B cell (primary cell): ENCODE results near the gene ABCF1. TPM values are rescaled to one million over a fixed set of nuclear protein-coding genes. Genes with fewer than 3 reads are reported as not detected.
"Not testable (repeated sequence)": the region's sequence is repeated elsewhere in the genome, so short reads cannot be mapped to it uniquely, and the experiment has no call there.

ENCODE experiments used
- ATAC-seq: fragments of 200-7000 bp; cut with Tn5 transposase; one replicate; pipeline ENCODE4 v1.10.0; 2021; ENCODE audit warnings: low read depth, mild to moderate bottlenecking, moderate number of reproducible peaks, moderate library complexity
- CTCF ChIA-PET: fragments of 350-600 bp; sonication (Branson Sonifier 250); formaldehyde crosslinking; loops from one replicate; lab custom pipeline; 2021; ENCODE audit warnings: antibody characterized with exemption, inconsistent platforms; lab: Charles Lee
- POLR2A ChIA-PET: fragments of 350-600 bp; sonication (Branson Sonifier 250); formaldehyde crosslinking; loops from one replicate; lab custom pipeline; 2021; ENCODE audit warnings: antibody characterized with exemption; lab: Charles Lee
- DNase-seq: peaks from one replicate; pipeline ENCODE4 v3.0.0; 2013
- H2AFZ ChIP-seq: 2 replicates; pipeline ENCODE4 v1.6.1; 2012; ENCODE audit warnings: mild to moderate bottlenecking, low read depth, low read length; ENCODE audit not compliant: insufficient read depth, poor library complexity, severe bottlenecking
- H3K27ac ChIP-seq, 2 donors: 1 replicate in 1 of 2; 2 replicates in 1 of 2; pipeline ENCODE4 v1.5.1; 2012 to 2013; ENCODE audit warnings: low read length in 2 of 2, mild to moderate bottlenecking in 2 of 2, moderate library complexity in 1 of 2
- H3K27me3 ChIP-seq, 4 experiments: fragments of 200-600 bp in 1 of 4; sonication (generic) in 1 of 4; replicated peaks in 1 of 4; 1 replicate in 2 of 4; 2 replicates in 2 of 4; pipeline versions ENCODE4 v1.6.1 to v1.7.0; 2013 to 2016; ENCODE audit warnings: low read length in 3 of 4, mild to moderate bottlenecking in 2 of 4, mixed read lengths in 1 of 4, moderate library complexity in 1 of 4; ENCODE audit not compliant: insufficient read depth in 4 of 4, control insufficient read depth in 3 of 4; ENCODE audit errors: control extremely low read depth in 1 of 4
- H3K36me3 ChIP-seq, 2 experiments: replicated peaks in 1 of 2; 1 replicate in 1 of 2; 2 replicates in 1 of 2; pipeline versions ENCODE4 v1.6.1 to v1.7.1; 2013; ENCODE audit warnings: low read length in 1 of 2; ENCODE audit not compliant: insufficient read depth in 2 of 2, control insufficient read depth in 1 of 2; ENCODE audit errors: control extremely low read depth in 1 of 2, extremely low read depth in 1 of 2
- H3K4me1 ChIP-seq, 2 donors: fragments of 200-600 bp in 1 of 2; sonication (generic) in 1 of 2; 1 replicate in 1 of 2; 2 replicates in 1 of 2; pipeline versions ENCODE4 v1.5.1 to v1.6.1; 2013 to 2017; ENCODE audit warnings: low read length in 2 of 2; ENCODE audit not compliant: control insufficient read depth in 2 of 2, insufficient read depth in 2 of 2
- H3K4me2 ChIP-seq: replicated peaks from 2 replicates; pipeline ENCODE3; 2012; ENCODE audit warnings: mild to moderate bottlenecking, low read depth, low read length; ENCODE audit not compliant: poor library complexity, severe bottlenecking
- H3K4me3 ChIP-seq, 5 experiments: fragments of 200-600 bp in 1 of 5; sonication (generic) in 1 of 5; 1 replicate in 3 of 5; 2 replicates in 2 of 5; pipeline versions ENCODE4 v1.5.1 to v1.7.0; 2011 to 2016; ENCODE audit warnings: low read length in 4 of 5, mild to moderate bottlenecking in 4 of 5, low read depth in 2 of 5, control low read depth in 1 of 5, moderate library complexity in 1 of 5; ENCODE audit not compliant: insufficient read depth in 1 of 5; ENCODE audit errors: control extremely low read depth in 1 of 5, extremely low read depth in 1 of 5
- H3K79me2 ChIP-seq: fragments of 200-600 bp; sonication (generic); one replicate; pipeline ENCODE4 v1.6.0; 2016; ENCODE audit warnings: low read length; ENCODE audit not compliant: control insufficient read depth, insufficient read depth
- H3K9ac ChIP-seq: fragments of 200-600 bp; sonication (generic); 2 replicates; pipeline ENCODE4 v1.6.1; 2017; ENCODE audit warnings: mild to moderate bottlenecking, low read length, moderate library complexity
- H3K9me3 ChIP-seq, 3 donors: one replicate each; pipeline versions ENCODE4 v1.6.1 to v1.7.1; 2013; ENCODE audit warnings: low read length in 2 of 3; ENCODE audit not compliant: control insufficient read depth in 2 of 3, insufficient read depth in 1 of 3; ENCODE audit errors: control extremely low read depth in 1 of 3
- H4K20me1 ChIP-seq: 2 replicates; pipeline ENCODE4 v1.6.0; 2012; ENCODE audit warnings: mild to moderate bottlenecking, low read length; ENCODE audit not compliant: insufficient read depth, control insufficient read depth, poor library complexity, severe bottlenecking
- H3K27ac Mint-ChIP-seq: one replicate; pipeline ENCODE4 v1.8.0; 2021; ENCODE audit warnings: mixed read lengths
- H3K27me3 Mint-ChIP-seq: one replicate; pipeline ENCODE4 v1.8.0; 2021; ENCODE audit warnings: mixed read lengths
- H3K4me1 Mint-ChIP-seq: one replicate; pipeline ENCODE4 v1.8.0; 2021; ENCODE audit warnings: mixed read lengths
- H3K4me3 Mint-ChIP-seq: one replicate; pipeline ENCODE4 v1.8.0; 2021; ENCODE audit warnings: mixed read lengths
- H3K9me3 Mint-ChIP-seq: one replicate; pipeline ENCODE4 v1.8.0; 2022; ENCODE audit warnings: mixed read lengths; ENCODE audit not compliant: insufficient read depth
- CTCF ChIP-seq: fragments of 200-600 bp; IDR thresholded peaks from one replicate; pipeline ENCODE4 v1.8.0; 2022; ENCODE audit warnings: antibody characterized with exemption, mild to moderate bottlenecking
- EZH2 ChIP-seq: IDR thresholded peaks from 2 replicates; pipeline ENCODE4 v1.6.1; 2012; ENCODE audit warnings: borderline replicate concordance, low read depth, mild to moderate bottlenecking, moderate library complexity, low read length; ENCODE audit not compliant: insufficient read depth, poor library complexity, severe bottlenecking
- WGBS: methylation state at CpG from one replicate; pipeline ENCODE4 v1.1.5; 2013; ENCODE audit warnings: missing lambda C conversion rate; ENCODE audit not compliant: insufficient coverage; 5-methylcytosine and 5-hydroxymethylcytosine counted together
- intact Hi-C: fragments of 100-400 bp; cut with micrococcal nuclease; formaldehyde crosslinking; loops from one replicate; pipeline ENCODE4 v1.10.0; 2022
- polyA plus RNA-seq: library from polyadenylated mRNA; depleted of rRNA; stranded (reverse); fragments of >200 nt; gene quantifications from 2 replicates; pipeline ENCODE4 v1.2.3, GENCODE V29; 2012
- total RNA-seq, 2 donors: library from RNA; stranded (reverse); fragments of 120-200 nt in 1 of 2; gene quantifications; 1 replicate in 1 of 2; 2 replicates in 1 of 2; pipeline versions ENCODE4 v1.2.3 to v1.2.4, GENCODE V29; 2013 to 2022

Gene ABCF1
- total and polyA plus RNA-seq, 2 donors (not counting 1 experiment from before 2014, with no cell fraction given): 22.8 to 60.9 TPM

DNA sequence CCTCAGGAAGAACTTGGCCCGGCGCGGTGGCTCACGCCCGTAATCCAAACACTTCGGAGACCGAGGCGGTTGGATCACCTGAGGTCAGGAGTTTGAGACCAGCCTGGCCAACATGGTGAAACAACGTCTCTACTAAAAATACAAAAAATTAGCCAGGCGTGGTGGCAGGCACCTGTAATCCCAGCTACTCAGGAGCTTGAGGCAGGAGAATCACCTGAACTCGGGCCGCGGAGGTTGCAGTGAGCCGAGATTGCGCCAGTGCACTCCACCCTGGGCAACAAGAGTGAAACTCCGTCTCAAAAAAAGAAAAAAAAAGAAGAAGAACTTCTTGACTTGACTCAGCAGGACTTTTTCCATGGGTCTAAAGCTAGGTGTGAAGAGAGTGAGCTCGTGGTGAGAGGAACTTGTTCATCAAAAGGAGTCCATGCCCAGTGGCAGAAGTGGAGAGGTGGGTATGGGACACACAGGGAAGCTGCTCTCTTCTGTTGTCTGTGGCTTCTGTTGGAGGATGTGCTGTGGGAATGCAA is 41.8 kb upstream of the ABCF1 start:
- ChIA-PET POLR2A (interaction anchor here (0.8 to 6.5 kb wide), 7 partner anchors 12 to 52 kb away, joined by 3 to 126 read pairs (median 5); partner anchors contain the start of gene HLA-E), CTCF (interaction anchor here (0.7 to 10.8 kb wide), 8 partner anchors 14 to 188 kb away, joined by 3 to 227 read pairs (median 86); partner anchors contain the start of gene MDC1)
- peaks cover 28% of the 10 kb centered on the region for H3K79me2 ChIP-seq
- peak overlapping the region; percentile 2 for H2AFZ ChIP-seq
- H3K9me3 ChIP-seq, H4K20me1 ChIP-seq, H3K36me3 ChIP-seq, H3K9me3 Mint-ChIP-seq, H3K27me3 Mint-ChIP-seq, H3K27me3 ChIP-seq: not testable (repeated sequence)
- peak overlapping the region; percentile 92 for H3K27ac Mint-ChIP-seq
- H3K4me1 Mint-ChIP-seq: peaks cover 59% of the 10 kb centered on the region
- H3K27ac ChIP-seq: peak overlapping the region; percentile 58
- intact Hi-C loops: loop anchor here (1.0 to 2.0 kb wide), 2 partner anchors 13 to 21 kb away; no protein-coding TSS in a partner anchor
- whole genome bisulfite sequencing: 66% methylated on average over 16 of the region's 17 CpGs
- H3K4me2 ChIP-seq: peak overlapping the region; percentile 57
- peak overlapping the region; percentile 49 for H3K4me3 Mint-ChIP-seq
- ATAC-seq (peak; percentile 50), DNase-seq (peak; percentile 62)
- H3K4me3 ChIP-seq: peak overlapping the region in 1 of 5 experiments; percentile 30
- peaks cover 40 to 60% of the 10 kb centered on the region in 2 donors for H3K4me1 ChIP-seq
- H3K9ac ChIP-seq: peak overlapping the region; percentile 7

GRCh38 chr6:30530014-30530413 is 41.2 kb upstream of the ABCF1 start:
- Histone ChIP-seq H3K79me2 (peaks cover 28% of the 10 kb centered on the region), H4K20me1 (no peaks in the 10 kb centered on the region), H3K4me3 (peak overlapping the region in 1 of 5 experiments; percentile 30), H3K36me3 (no peaks in the 10 kb centered on the region), H3K27me3 (no peaks in the 10 kb centered on the region), H2AFZ (no peak overlapping the region), H3K9ac (no peak overlapping the region), H3K9me3 (peaks cover 0 to 6% (median 0%) of the 10 kb centered on the region in 3 donors), H3K4me1 (peaks cover 36 to 54% of the 10 kb centered on the region in 2 donors), H3K4me2 (peak overlapping the region; percentile 57), H3K27ac (peak overlapping the region; percentile 58)
- Mint-ChIP-seq H3K27me3 (no peaks in the 10 kb centered on the region), H3K9me3 (no peaks in the 10 kb centered on the region), H3K4me1 (peaks cover 53% of the 10 kb centered on the region), H3K27ac (peak overlapping the region; percentile 92), H3K4me3 (peak overlapping the region; percentile 49)
- POLR2A ChIA-PET: interaction anchor here (0.8 to 6.5 kb wide), 7 partner anchors 13 to 51 kb away, joined by 3 to 126 read pairs (median 5); partner anchors contain the start of gene HLA-E
- intact Hi-C loops: no loop called here
- peak; percentile 53 for DNase-seq
- TF ChIP-seq EZH2 (no peak), CTCF (no peak)
- CTCF ChIA-PET: interaction anchor here (0.7 to 10.8 kb wide), 8 partner anchors 14 to 187 kb away, joined by 3 to 227 read pairs (median 86); partner anchors contain the start of gene MDC1
- no CpG with 5 or more reads among the region's 2 CpGs for WGBS
- ATAC-seq: peak; percentile 18
